Cardiac fibroblast (primary cell): ENCODE results near the gene HTR2C.

Experiments
- DNase-seq, 2 donors: peaks; one replicate each; pipeline versions ENCODE4 v3.0.0 to v3.0.0-alpha.2; 2010; ENCODE audit warnings: low read depth in 2 of 2
- H3K4me3 ChIP-seq, 2 donors: replicated peaks in 1 of 2; 1 replicate in 1 of 2; 2 replicates in 1 of 2; pipeline ENCODE4 v1.5.1; 2011; ENCODE audit warnings: low read depth in 2 of 2, low read length in 2 of 2, mild to moderate bottlenecking in 2 of 2, moderate library complexity in 1 of 2
- CTCF ChIP-seq: IDR thresholded peaks from one replicate; pipeline ENCODE4 v1.5.1; 2011; ENCODE audit warnings: low read depth, mild to moderate bottlenecking, low read length, inconsistent platforms

The HTR2C gene

GRCh38 chrX:114710571-114710970 is 126.7 kb downstream of the HTR2C start:
- no peak for TF ChIP-seq CTCF
- DNase-seq: no peak
- H3K4me3 ChIP-seq: no peak overlapping the region

- TF ChIP-seq CTCF: no peak
- H3K4me3 ChIP-seq: no peak overlapping the region
- DNase-seq: peak in 1 of 2 donors; percentile 0
These were observed 128.6 kb downstream of the HTR2C start for GRCh38 chrX:114712466-114712865.

GRCh38 chrX:114715096-114715495 is 131.2 kb downstream of the HTR2C start:
- DNase-seq: no peak
- no peak for TF ChIP-seq CTCF
- H3K4me3 ChIP-seq: no peak overlapping the region

GRCh38 chrX:114717921-114718320 is 134.0 kb downstream of the HTR2C start:
- no peak for DNase-seq
- no peak overlapping the region for H3K4me3 ChIP-seq
- peak; percentile 9 for TF ChIP-seq CTCF

GRCh38 chrX:114766541-114766940 is 182.7 kb downstream of the HTR2C start:
- no peak for DNase-seq
- no peak overlapping the region for H3K4me3 ChIP-seq
- no peak for TF ChIP-seq CTCF

- peak in 1 of 2 donors; percentile 3 for DNase-seq
- no peak overlapping the region for H3K4me3 ChIP-seq
- no peak for TF ChIP-seq CTCF
These were observed 190.8 kb downstream of the HTR2C start for GRCh38 chrX:114774691-114775090.

- TF ChIP-seq CTCF: no peak
- DNase-seq: no peak
- H3K4me3 ChIP-seq: no peak overlapping the region
These were observed 199.0 kb downstream of the HTR2C start for GRCh38 chrX:114782925-114783324.
